ENCODE measurements around the gene ZDHHC22. TPM values are rescaled to one million over a fixed set of nuclear protein-coding genes. Genes with fewer than 3 reads are reported as not detected.

The ZDHHC22 gene
- total RNA-seq, 1 donor from 2014 or later, result not detected

- no peak for DNase-seq (ENCODE audit: low spot score)
Measured at GRCh38 chr14:77157740-77158139, 16.1 kb upstream of the ZDHHC22 start.

DNA sequence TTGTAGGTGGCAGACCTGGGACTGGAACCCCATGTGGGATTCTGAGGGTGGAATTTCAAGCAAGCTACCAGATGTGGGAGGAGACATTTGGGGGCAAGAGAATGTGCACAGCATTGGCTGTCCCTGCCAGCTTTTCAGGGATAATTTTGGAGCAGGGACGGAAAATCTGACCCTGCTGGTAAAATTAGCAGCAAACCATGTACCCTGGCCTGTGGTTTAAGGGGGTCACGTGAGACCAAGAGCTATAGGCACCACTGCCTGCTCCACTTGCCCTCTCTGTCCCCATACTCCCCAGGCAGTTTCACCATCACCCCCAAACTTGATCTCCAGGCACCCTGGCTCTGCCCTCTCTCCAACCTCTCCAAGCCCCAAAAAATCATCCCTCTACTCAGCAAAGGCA is 13.5 kb upstream of the ZDHHC22 start:
- no peak for DNase-seq (ENCODE audit: low spot score)

- no peak for DNase-seq (ENCODE audit: low spot score)
Measured at GRCh38 chr14:77154421-77154820, 12.8 kb upstream of the ZDHHC22 start.

DNA sequence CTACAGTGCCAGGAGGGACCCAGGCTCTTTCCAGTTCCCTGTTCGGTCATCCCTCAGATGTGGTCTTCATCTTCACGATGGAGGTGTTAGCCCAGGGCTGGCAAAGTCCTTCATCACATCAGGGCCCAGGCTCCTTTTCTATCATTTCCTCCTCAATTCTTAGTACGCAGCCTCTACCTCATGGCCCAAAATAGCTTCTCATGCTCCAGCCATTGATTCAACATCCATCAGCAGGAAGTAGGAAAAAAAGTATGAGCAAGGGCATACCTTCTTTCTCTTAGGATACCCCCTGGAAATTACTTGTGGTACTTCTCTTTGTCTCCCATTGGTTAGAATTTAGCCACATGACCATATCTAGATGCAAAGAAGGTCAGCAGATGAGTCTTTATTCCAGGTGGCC is 12.2 kb upstream of the ZDHHC22 start:
- no peak for DNase-seq (ENCODE audit: low spot score)

DNA sequence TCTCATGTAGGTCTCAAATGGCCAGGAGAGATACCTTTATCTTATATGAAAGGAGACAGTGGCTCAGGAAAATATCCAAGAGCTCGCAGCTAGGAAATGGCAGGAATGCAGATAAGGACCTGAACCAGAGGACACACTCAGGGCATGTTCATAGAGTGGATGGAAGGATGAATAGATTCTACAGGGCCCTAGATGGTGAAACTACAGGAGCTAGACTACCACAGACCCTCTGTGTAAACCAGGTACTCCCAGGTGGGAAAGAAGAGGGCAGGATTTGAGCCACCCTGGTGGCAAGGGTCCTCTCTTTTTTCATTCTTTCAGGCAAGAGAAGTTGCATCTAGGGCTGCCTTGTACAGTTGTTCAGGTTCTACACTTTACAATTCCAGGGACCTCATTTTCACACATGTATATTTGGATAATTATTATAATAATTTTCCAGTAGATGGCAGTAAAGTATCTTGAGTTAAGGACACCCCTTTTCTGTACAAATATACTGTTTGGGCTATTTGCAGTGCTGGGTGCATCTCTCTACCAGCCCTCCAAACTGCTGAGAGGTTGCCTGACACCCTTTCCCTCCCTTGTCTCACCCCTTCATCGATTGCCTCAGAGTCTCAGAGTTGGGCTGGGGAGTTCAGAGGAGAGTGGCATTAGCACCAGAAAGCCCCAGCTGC is 10.5 kb upstream of the ZDHHC22 start:
- no peak for DNase-seq (ENCODE audit: low spot score)

DNA sequence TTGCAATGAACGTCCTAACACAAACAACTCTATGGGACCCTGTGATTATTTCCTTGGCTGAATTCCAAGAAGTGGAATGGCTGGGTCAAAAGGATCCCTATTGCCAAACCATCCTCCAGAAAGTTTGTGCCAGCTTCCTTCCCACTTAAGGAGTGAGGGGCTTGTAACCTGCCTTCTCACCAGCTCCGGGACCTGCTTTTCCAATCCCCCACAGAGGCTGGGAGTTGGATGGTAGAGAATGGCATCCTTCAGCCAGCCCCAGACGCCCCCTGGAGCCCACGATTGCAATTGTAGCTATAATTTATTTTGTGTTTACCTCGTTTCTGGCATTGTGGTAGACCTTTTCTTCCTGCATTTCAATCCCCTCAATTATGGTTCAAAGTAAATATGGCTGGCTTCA is 9.7 kb upstream of the ZDHHC22 start:
- no peak for DNase-seq (ENCODE audit: low spot score)

DNA sequence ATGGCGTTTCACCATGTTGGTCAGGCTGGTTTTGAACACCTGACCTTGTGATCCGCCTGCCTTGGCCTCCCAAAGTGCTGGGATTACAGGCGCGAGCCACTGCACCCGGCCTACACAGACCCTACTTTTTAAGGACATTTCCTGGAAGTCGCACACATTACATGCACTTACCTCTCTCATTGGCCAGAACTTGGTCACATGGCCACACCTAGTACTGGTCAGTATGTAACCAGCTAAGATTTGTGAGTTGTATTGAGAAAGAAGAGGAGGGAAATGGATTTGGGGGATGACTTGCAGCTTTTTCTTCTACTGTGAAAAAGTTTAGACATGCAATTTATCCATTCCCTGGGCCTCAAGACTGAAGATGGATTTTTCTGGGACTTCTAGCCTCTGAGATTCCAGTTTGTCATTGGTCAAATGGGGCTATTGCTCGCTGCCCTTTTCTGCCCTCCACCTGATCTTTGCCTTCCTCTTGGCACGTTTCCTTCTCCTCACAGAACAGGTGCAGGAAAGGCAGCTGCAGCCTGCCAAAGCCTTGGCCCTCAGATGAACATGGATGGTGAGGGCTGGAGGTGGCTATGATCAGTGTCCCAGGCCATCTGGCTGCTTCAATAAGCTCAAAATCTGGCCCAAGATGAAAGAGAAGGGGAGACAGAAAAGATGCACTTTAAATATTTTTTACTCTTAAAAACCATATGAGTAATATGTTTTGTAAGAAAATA is 7.1 kb upstream of the ZDHHC22 start:
- no peak for DNase-seq (ENCODE audit: low spot score)

GRCh38 chr14:77145975-77146740 is 4.6 kb upstream of the ZDHHC22 start:
- DNase-seq (ENCODE audit: low spot score), result no peak

- no peak for DNase-seq (ENCODE audit: low spot score)
Measured at GRCh38 chr14:77144412-77145115, 3.0 kb upstream of the ZDHHC22 start.

GRCh38 chr14:77143071-77143470 is 1.5 kb upstream of the ZDHHC22 start:
- no peak for DNase-seq (ENCODE audit: low spot score)

- DNase-seq (ENCODE audit: low spot score), result no peak
Measured at GRCh38 chr14:77142005-77142800, 612 bp upstream of the ZDHHC22 start.

DNA sequence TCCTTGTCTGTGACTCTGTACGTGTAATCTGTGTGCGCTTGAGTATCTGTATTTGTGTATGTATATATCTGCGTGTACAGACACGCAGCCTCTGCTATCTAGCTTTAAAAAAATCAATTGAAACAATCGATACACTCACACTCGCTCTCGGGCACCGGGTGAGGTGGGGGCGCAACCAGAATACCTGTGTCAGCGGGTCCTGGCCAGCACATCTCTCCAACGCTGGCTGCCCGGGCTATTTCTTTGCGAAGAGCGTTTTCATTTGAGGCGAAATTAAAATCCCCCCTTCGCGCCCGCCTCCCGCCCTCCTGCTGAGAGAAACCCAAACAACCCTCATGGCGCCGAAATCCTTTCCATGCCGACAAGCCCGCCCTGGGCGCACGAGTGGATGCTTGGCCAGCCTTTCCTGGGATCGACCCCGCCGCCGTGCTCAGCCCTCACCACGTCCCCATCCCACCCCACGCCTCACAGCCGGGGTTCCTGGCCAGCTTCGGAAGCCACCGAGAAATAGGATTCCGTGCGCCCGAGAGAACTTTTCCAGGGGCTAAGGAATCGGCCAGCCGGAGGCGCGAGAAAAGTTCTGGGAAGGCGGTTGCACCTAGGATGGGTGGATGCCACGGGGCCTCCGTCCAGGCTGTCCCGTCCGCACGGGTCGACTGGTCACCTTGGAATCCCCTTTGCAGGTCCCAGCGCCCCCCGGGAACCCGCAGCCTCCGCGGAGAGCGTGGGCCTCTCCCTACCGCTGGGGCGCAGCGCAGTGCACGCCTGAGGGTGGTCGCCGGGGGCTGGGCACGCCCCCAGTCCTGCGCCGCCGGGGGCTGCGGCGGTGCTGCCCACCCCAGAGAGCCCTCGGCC is 1.0 kb downstream of the ZDHHC22 start:
- no peak for DNase-seq (ENCODE audit: low spot score)

GRCh38 chr14:77139540-77140358 is 1.8 kb downstream of the ZDHHC22 start:
- no peak for DNase-seq (ENCODE audit: low spot score)

DNA sequence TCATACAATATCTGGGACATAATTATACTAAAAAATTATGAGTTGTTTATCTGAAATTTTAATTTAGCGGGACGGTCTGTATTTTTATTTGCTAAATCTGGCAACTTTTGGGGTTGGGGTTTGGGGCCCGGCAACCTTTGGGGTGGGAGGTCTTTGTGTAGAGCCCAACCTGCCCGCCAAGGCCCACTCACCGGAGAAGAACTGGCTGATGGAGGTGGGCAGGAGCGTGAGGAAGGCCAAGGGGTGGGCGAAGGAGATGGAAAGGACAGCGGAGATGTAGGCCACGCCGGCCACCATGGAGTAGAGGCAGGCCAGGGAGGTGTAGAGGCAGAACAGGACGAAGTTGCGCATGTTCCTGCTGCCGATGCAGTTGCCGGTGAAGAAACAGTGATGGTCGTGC is 2.6 kb downstream of the ZDHHC22 start:
- no peak for DNase-seq (ENCODE audit: low spot score)

DNA sequence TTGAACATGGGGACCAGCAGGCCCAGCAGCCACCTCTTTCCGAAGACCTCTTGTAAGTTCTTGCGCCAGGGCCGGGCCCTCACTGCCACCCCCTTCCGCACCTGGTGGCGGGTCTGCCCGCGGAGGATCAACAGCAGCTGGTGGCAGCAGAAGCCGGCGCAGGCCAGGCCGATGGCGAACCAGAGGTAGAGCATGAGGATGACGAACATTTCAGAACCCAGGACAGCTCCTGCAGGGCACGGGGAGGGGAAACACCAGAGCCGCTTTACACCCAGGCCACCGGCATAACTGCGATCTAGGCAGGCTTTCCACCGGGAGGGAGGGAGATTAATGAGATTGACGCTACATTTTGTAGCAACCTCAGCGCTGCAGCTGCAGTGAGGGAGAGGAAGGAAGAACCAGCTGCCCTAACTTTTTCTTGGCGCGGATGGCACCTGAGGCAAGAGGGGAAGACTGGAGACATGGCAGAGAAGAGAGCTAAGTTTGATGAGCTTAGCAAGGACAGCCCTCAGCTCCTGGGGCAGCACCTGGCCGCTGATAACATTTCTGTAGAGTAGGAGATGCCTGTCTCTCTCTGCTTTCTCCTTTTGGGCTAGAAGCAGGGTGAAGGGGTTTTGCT is 7.8 kb downstream of the ZDHHC22 start:
- DNase-seq (ENCODE audit: low spot score), result no peak

GRCh38 chr14:77131871-77132486 is 9.6 kb downstream of the ZDHHC22 start:
- no peak for DNase-seq (ENCODE audit: low spot score)

- no peak for DNase-seq (ENCODE audit: low spot score)
Measured at GRCh38 chr14:77131206-77131605, 10.4 kb downstream of the ZDHHC22 start.

DNA sequence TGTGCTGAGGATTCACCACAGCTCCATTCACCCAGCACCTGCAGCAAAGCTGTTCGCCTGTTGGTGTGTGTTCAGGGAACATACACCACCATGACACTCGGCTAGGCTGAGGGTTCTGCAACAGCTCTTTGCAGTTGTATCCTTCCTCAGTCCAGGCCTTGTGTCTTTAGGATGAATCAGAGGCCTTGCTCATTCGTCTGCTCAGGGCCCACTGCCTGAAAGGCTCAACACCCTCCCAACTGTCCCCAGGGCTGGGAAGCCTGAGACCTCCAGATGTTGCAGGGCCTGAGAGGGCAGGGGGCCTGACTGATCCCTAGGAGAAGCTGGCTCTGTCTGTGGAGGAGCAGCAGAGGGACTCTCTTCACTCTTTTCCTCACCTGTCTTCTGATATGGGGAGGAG is 11.2 kb downstream of the ZDHHC22 start:
- DNase-seq (ENCODE audit: low spot score), result no peak
